H9 (cell line): ENCODE results near the gene CSMD2. TPM values are rescaled to one million over a fixed set of nuclear protein-coding genes. Genes with fewer than 3 reads are reported as not detected.

Experiments used
- DNase-seq: peaks from one replicate; pipeline ENCODE4 v3.0.0-alpha.2; 2017
- H2AFZ ChIP-seq: one replicate; pipeline ENCODE4 v1.6.1; 2013; ENCODE audit warnings: mild to moderate bottlenecking, low read length, control low read depth, moderate library complexity
- H2AK5ac ChIP-seq: 2 replicates; pipeline ENCODE4 v1.6.1; 2013; ENCODE audit warnings: low read length, control low read depth, mixed read lengths; ENCODE audit not compliant: insufficient read length
- H2BK120ac ChIP-seq: one replicate; pipeline ENCODE4 v1.6.1; 2013; ENCODE audit warnings: low read depth, mild to moderate bottlenecking, low read length, control low read depth, inconsistent platforms; ENCODE audit not compliant: poor library complexity, severe bottlenecking
- H2BK12ac ChIP-seq: 2 replicates; pipeline ENCODE4 v1.6.1; 2013; ENCODE audit warnings: low read length, control low read depth, mixed read lengths, low read depth; ENCODE audit not compliant: insufficient read length
- H2BK15ac ChIP-seq: 2 replicates; pipeline ENCODE4 v1.6.1; 2013; ENCODE audit warnings: low read depth, low read length, control low read depth
- H2BK20ac ChIP-seq: one replicate; pipeline ENCODE4 v1.6.1; 2013; ENCODE audit warnings: low read depth, mild to moderate bottlenecking, low read length, control low read depth, inconsistent platforms; ENCODE audit not compliant: poor library complexity, severe bottlenecking
- H2BK5ac ChIP-seq: 2 replicates; pipeline ENCODE4 v1.6.1; 2013; ENCODE audit warnings: low read length, control low read depth, mixed read lengths; ENCODE audit not compliant: insufficient read length
- H3K14ac ChIP-seq: 2 replicates; pipeline ENCODE4 v1.6.1; 2013; ENCODE audit warnings: low read length, control low read depth; ENCODE audit not compliant: insufficient read depth
- H3K18ac ChIP-seq: 2 replicates; pipeline ENCODE4 v1.6.1; 2013; ENCODE audit warnings: low read depth, mild to moderate bottlenecking, mixed read lengths, low read length, control low read depth; ENCODE audit not compliant: insufficient read length
- H3K23ac ChIP-seq: 2 replicates; pipeline ENCODE4 v1.6.1; 2013; ENCODE audit warnings: low read length, control low read depth, mixed read lengths, low read depth; ENCODE audit not compliant: insufficient read length
- H3K23me2 ChIP-seq: 2 replicates; pipeline ENCODE4 v1.6.1; 2013; ENCODE audit warnings: low read depth, mild to moderate bottlenecking, mixed read lengths, low read length, control low read depth; ENCODE audit not compliant: insufficient read length, poor library complexity, severe bottlenecking
- H3K27ac ChIP-seq: 2 replicates; pipeline ENCODE4 v1.5.1; 2013; ENCODE audit warnings: low read length, control low read depth, mixed read lengths, low read depth; ENCODE audit not compliant: insufficient read length
- H3K27me3 ChIP-seq: 2 replicates; pipeline ENCODE4 v1.6.1; 2013; ENCODE audit warnings: low read length, control low read depth, inconsistent platforms; ENCODE audit not compliant: insufficient read depth
- H3K4ac ChIP-seq: 2 replicates; pipeline ENCODE4 v1.6.1; 2013; ENCODE audit warnings: low read depth, mild to moderate bottlenecking, control low read depth, inconsistent platforms, low read length, moderate library complexity
- H3K4me1 ChIP-seq: 2 replicates; pipeline ENCODE4 v1.6.1; 2013; ENCODE audit warnings: low read length, control low read depth, inconsistent platforms; ENCODE audit not compliant: insufficient read depth
- H3K4me2 ChIP-seq: 2 replicates; pipeline ENCODE4 v1.6.1; 2013; ENCODE audit warnings: low read length, control low read depth, mixed read lengths; ENCODE audit not compliant: insufficient read length, insufficient read depth
- H3K56ac ChIP-seq: 2 replicates; pipeline ENCODE4 v1.6.1; 2013; ENCODE audit warnings: low read depth, mild to moderate bottlenecking, mixed read lengths, low read length, control low read depth; ENCODE audit not compliant: insufficient read length
- H3K79me1 ChIP-seq: 2 replicates; pipeline ENCODE4 v1.6.1; 2013; ENCODE audit warnings: low read depth, mild to moderate bottlenecking, moderate library complexity, low read length, control low read depth, inconsistent platforms; ENCODE audit not compliant: insufficient read depth, poor library complexity, severe bottlenecking
- H3K79me2 ChIP-seq: 2 replicates; pipeline ENCODE4 v1.6.1; 2013; ENCODE audit warnings: low read length, control low read depth, inconsistent platforms; ENCODE audit not compliant: insufficient read depth
- H3K9ac ChIP-seq: 2 replicates; pipeline ENCODE4 v1.6.1; 2013; ENCODE audit warnings: low read length, control low read depth, mixed read lengths; ENCODE audit not compliant: insufficient read length; ENCODE audit errors: extremely low read depth
- H3K9me3 ChIP-seq: one replicate; pipeline ENCODE4 v1.6.1; 2013; ENCODE audit warnings: low read depth, low read length, inconsistent platforms; ENCODE audit not compliant: control insufficient read depth
- H3T11ph ChIP-seq: one replicate; pipeline ENCODE4 v1.6.1; 2013; ENCODE audit warnings: mild to moderate bottlenecking, low read length, control low read depth, inconsistent platforms
- H4K20me1 ChIP-seq: one replicate; pipeline ENCODE4 v1.6.1; 2013; ENCODE audit not compliant: control insufficient read depth, insufficient read length, insufficient read depth
- H4K5ac ChIP-seq: 2 replicates; pipeline ENCODE4 v1.6.1; 2013; ENCODE audit warnings: low read depth, mild to moderate bottlenecking, mixed read lengths, low read length, control low read depth; ENCODE audit not compliant: insufficient read length
- H4K8ac ChIP-seq: replicated peaks from 2 replicates; pipeline ENCODE4 v1.6.1; 2013; ENCODE audit warnings: low read length, control low read depth, mixed read lengths, low read depth; ENCODE audit not compliant: insufficient read length
- H4K91ac ChIP-seq: 2 replicates; pipeline ENCODE4 v1.6.1; 2013; ENCODE audit warnings: low read depth, mild to moderate bottlenecking, moderate library complexity, mixed read lengths, low read length, control low read depth; ENCODE audit not compliant: insufficient read length
- H3K27ac Mint-ChIP-seq, 3 experiments: 2 replicates in 2 of 3; 3 replicates in 1 of 3; pipeline ENCODE4 v1.8.0; 2020 to 2021; ENCODE audit warnings: mixed read lengths in 3 of 3, mild to moderate bottlenecking in 1 of 3, moderate library complexity in 1 of 3
- H3K27me3 Mint-ChIP-seq: 2 replicates; pipeline ENCODE4 v1.8.0; 2021; ENCODE audit warnings: low read depth, mild to moderate bottlenecking, moderate library complexity, mixed read lengths
- H3K36me3 Mint-ChIP-seq, 3 experiments: 2 replicates in 2 of 3; 3 replicates in 1 of 3; pipeline ENCODE4 v1.8.0; 2020 to 2021; ENCODE audit warnings: low read depth in 3 of 3, mixed read lengths in 3 of 3; ENCODE audit not compliant: insufficient read depth in 1 of 3
- H3K4me1 Mint-ChIP-seq, 2 experiments: 2 replicates each; pipeline ENCODE4 v1.8.0; 2020; ENCODE audit warnings: mixed read lengths in 2 of 2
- H3K4me3 Mint-ChIP-seq, 2 experiments: 2 replicates in 1 of 2; 3 replicates in 1 of 2; pipeline ENCODE4 v1.8.0; 2020 to 2021; ENCODE audit warnings: mild to moderate bottlenecking in 2 of 2, mixed read lengths in 2 of 2, moderate library complexity in 1 of 2
- H3K9me3 Mint-ChIP-seq, 2 experiments: 2 replicates in 1 of 2; 3 replicates in 1 of 2; pipeline ENCODE4 v1.8.0; 2020; ENCODE audit warnings: mild to moderate bottlenecking in 2 of 2, mixed read lengths in 2 of 2, moderate library complexity in 1 of 2
- CTCF ChIP-seq: fragments of 200-600 bp; sonication (generic); conservative IDR thresholded peaks from 3 replicates; pipeline ENCODE4 v1.8.0; 2021; ENCODE audit warnings: antibody characterized with exemption, mild to moderate bottlenecking
- WGBS: extraction: QIAGEN DNeasy Blood & Tissue Kit; methylation state at CpG from one replicate; pipeline ENCODE4 v1.1.7; 2013; ENCODE audit warnings: missing lambda C conversion rate, low lambda C conversion rate, mixed read lengths; ENCODE audit not compliant: insufficient read length; ENCODE audit errors: extremely low coverage; 5-methylcytosine and 5-hydroxymethylcytosine counted together
- total RNA-seq: library from RNA; stranded (reverse); gene quantifications from 2 replicates; pipeline ENCODE4 v1.2.1, GENCODE V29; 2021

Gene CSMD2
- total RNA-seq, 1 experiment from 2014 or later, result 6.4 TPM

- Mint-ChIP-seq H3K9me3 (peaks cover 0 to 4% of the 10 kb centered on the region in 2 experiments; a peak in 2 of 5 replicates), H3K27ac (no peak overlapping the region), H3K36me3 (peaks cover 0 to 22% (median 10%) of the 10 kb centered on the region in 3 experiments; a peak in 5 of 7 replicates), H3K27me3 (no peaks in the 10 kb centered on the region), H3K4me3 (no peak overlapping the region), H3K4me1 (peaks cover 9 to 10% of the 10 kb centered on the region in 2 experiments)
- Histone ChIP-seq H3K4me2 (no peak overlapping the region), H2BK15ac (no peak overlapping the region), H3K27ac (no peak overlapping the region), H3K9ac (no peak overlapping the region), H2BK20ac (no peak overlapping the region), H4K91ac (no peak overlapping the region), H4K5ac (no peak overlapping the region), H3K9me3 (peaks cover 10% of the 10 kb centered on the region), H4K8ac (no peak overlapping the region), H2AFZ (no peak overlapping the region), H3K18ac (no peak overlapping the region), H3K23me2 (no peaks in the 10 kb centered on the region), H4K20me1 (no peaks in the 10 kb centered on the region), H2AK5ac (no peak overlapping the region), H3K79me1 (no peaks in the 10 kb centered on the region), H3K79me2 (no peaks in the 10 kb centered on the region), H3K4ac (no peak overlapping the region), H3T11ph (no peak overlapping the region), H2BK12ac (no peak overlapping the region), H3K56ac (no peak overlapping the region), H2BK120ac (no peak overlapping the region), H3K14ac (no peak overlapping the region), H3K4me1 (no peaks in the 10 kb centered on the region), H3K27me3 (no peaks in the 10 kb centered on the region), H2BK5ac (no peak overlapping the region), H3K23ac (no peak overlapping the region)
- no peak for TF ChIP-seq CTCF
- no peak for DNase-seq
- no CpG with 5 or more reads among the region's 3 CpGs for WGBS
Measured at GRCh38 chr1:34050709-34051485, 114.1 kb downstream of the CSMD2 start.
